ENCODE measurements around the gene SYT11. TPM values are rescaled to one million over a fixed set of nuclear protein-coding genes. Genes with fewer than 3 reads are reported as not detected.

Gene SYT11
- total RNA-seq, 4 donors from 2014 or later, result 3.3 to 9.1 (median 3.6) TPM

GRCh38 chr1:155931332-155932038 lies 72.1 kb downstream of the SYT11 start:
- no peaks in the 10 kb centered on the region for H3K9me3 ChIP-seq
- H3K36me3 ChIP-seq, result peaks cover 31 to 39% of the 10 kb centered on the region in 2 donors
- no peak for DNase-seq
- no peak overlapping the region for H3K4me3 ChIP-seq (replicated peaks in 1 of 3)
- H3K27me3 ChIP-seq, result no peaks in the 10 kb centered on the region
- H3K4me1 ChIP-seq, result peaks cover 22 to 32% of the 10 kb centered on the region in 2 donors
- TF ChIP-seq CTCF (IDR thresholded peaks at IDR 0.05), result no peak
- TF ChIP-seq POLR2A (IDR thresholded peaks at IDR 0.05), result no peak
- 82 to 83% methylated on average over 7 of the region's 7 CpGs for WGBS, 2 donors
- intact Hi-C loops (cut with DNase I), result loop anchor here (10.0 kb wide), 1 partner anchor 123 kb away; the partner anchor contains the start of genes LAMTOR2 and UBQLN4
- no peak overlapping the region for H3K27ac ChIP-seq

GRCh38 chr1:155932081-155932480 lies 72.7 kb downstream of the SYT11 start:
- Histone ChIP-seq H3K4me1 (peaks cover 22 to 32% of the 10 kb centered on the region in 2 donors), H3K36me3 (peaks cover 25 to 33% of the 10 kb centered on the region in 2 donors)
- no peak for TF ChIP-seq POLR2A (IDR thresholded peaks at IDR 0.05)
- TF ChIP-seq CTCF (IDR thresholded peaks at IDR 0.05), result no peak

GRCh38 chr1:155932487-155932886 lies 73.1 kb downstream of the SYT11 start:
- intact Hi-C loops (cut with DNase I), result loop anchor here (10.0 kb wide), 1 partner anchor 122 kb away; the partner anchor contains the start of genes LAMTOR2 and UBQLN4
- Histone ChIP-seq H3K4me1 (peaks cover 22 to 32% of the 10 kb centered on the region in 2 donors), H3K27me3 (no peaks in the 10 kb centered on the region), H3K9me3 (no peaks in the 10 kb centered on the region), H3K27ac (no peak overlapping the region), H3K36me3 (peaks cover 22 to 29% of the 10 kb centered on the region in 2 donors), H3K4me3 (replicated peaks in 1 of 3) (no peak overlapping the region)
- 89% methylated on average over 5 of the region's 5 CpGs for WGBS, 2 donors
- TF ChIP-seq CTCF (IDR thresholded peaks at IDR 0.05) (no peak), POLR2A (IDR thresholded peaks at IDR 0.05) (no peak)
- DNase-seq, result no peak

More at GRCh38 chr1:155932081-155932480, 72.7 kb downstream of the SYT11 start:
- H3K27ac ChIP-seq, result no peak overlapping the region
- no peak for DNase-seq
- H3K27me3 ChIP-seq, result no peaks in the 10 kb centered on the region
- intact Hi-C loops (cut with DNase I), result loop anchor here (10.0 kb wide), 1 partner anchor 123 kb away; the partner anchor contains the start of genes LAMTOR2 and UBQLN4
- 63 to 64% methylated on average over 1 of the region's 1 CpG for WGBS, 2 donors
- H3K9me3 ChIP-seq, result no peaks in the 10 kb centered on the region
- H3K4me3 ChIP-seq (replicated peaks in 1 of 3), result no peak overlapping the region

- Histone ChIP-seq H3K4me1 (peaks cover 27 to 39% of the 10 kb centered on the region in 2 donors), H3K27ac (peak overlapping the region; percentile 80 to 92 (median 84)), H3K4me3 (replicated peaks in 1 of 3) (peak overlapping the region; percentile 81 to 89 (median 86)), H3K9me3 (no peaks in the 10 kb centered on the region), H3K36me3 (peaks cover 15 to 20% of the 10 kb centered on the region in 2 donors), H3K27me3 (no peaks in the 10 kb centered on the region)
- DNase-seq, result no peak
- TF ChIP-seq POLR2A (IDR thresholded peaks at IDR 0.05), result no peak
- no peak for TF ChIP-seq CTCF (IDR thresholded peaks at IDR 0.05)
- WGBS, 2 donors, result 5% methylated on average over 10 of the region's 10 CpGs
- intact Hi-C loops (cut with DNase I), result loop anchor here (10.0 kb wide), 1 partner anchor 121 kb away; the partner anchor contains the start of genes LAMTOR2 and UBQLN4
These were observed 74.3 kb downstream of the SYT11 start for GRCh38 chr1:155933591-155934096.

Measured in thyroid gland (tissue), 4 donors.